IPS-NIHi7 (cell line): Measurements from ENCODE around the gene GRIN1.

Experiments used
- DNase-seq: peaks from one replicate; pipeline ENCODE4 v3.0.0; 2012; ENCODE audit warnings: mixed read lengths; ENCODE audit errors: extremely low spot score

GRIN1 gene

GRCh38 chr9:137216188-137216965, 77.4 kb downstream of the GRIN1 start:
- no peak for DNase-seq

GRCh38 chr9:137217276-137218211, 78.6 kb downstream of the GRIN1 start:
- peak; percentile 88 for DNase-seq

GRCh38 chr9:137218212-137218753, 79.3 kb downstream of the GRIN1 start:
- no peak for DNase-seq
